HEK293 (cell line): Measurements from ENCODE around the gene NCL.

Source experiments
- BCL6B ChIP-seq: fragments of 450-650 bp; formaldehyde crosslinking; IDR thresholded peaks from 2 replicates; pipeline ENCODE4 v1.5.1; 2017; ENCODE audit warnings: missing biosample characterization, missing genetic modification characterization
- EGR2 ChIP-seq: fragments of 450-650 bp; formaldehyde crosslinking; IDR thresholded peaks from 2 replicates; pipeline ENCODE4 v1.5.1; 2016; ENCODE audit warnings: low read depth, missing biosample characterization, missing genetic modification characterization
- GLIS2 ChIP-seq: fragments of 450-650 bp; formaldehyde crosslinking; IDR thresholded peaks from 2 replicates; pipeline ENCODE4 v1.5.1; 2016; ENCODE audit warnings: missing biosample characterization, missing genetic modification characterization
- PRDM2 ChIP-seq: fragments of 450-650 bp; formaldehyde crosslinking; IDR thresholded peaks from 2 replicates; pipeline ENCODE4 v1.5.1; 2016; ENCODE audit warnings: missing biosample characterization, missing genetic modification characterization, borderline replicate concordance
- SALL2 ChIP-seq: fragments of 450-650 bp; formaldehyde crosslinking; IDR thresholded peaks from 2 replicates; pipeline ENCODE4 v1.5.0; 2017; ENCODE audit warnings: missing biosample characterization, mild to moderate bottlenecking, missing genetic modification characterization, borderline replicate concordance
- SP3 ChIP-seq: fragments of 450-650 bp; formaldehyde crosslinking; IDR thresholded peaks from 2 replicates; pipeline ENCODE4 v1.5.1; 2016; ENCODE audit warnings: missing biosample characterization, missing genetic modification characterization
- YY1 ChIP-seq: fragments of 450-650 bp; formaldehyde crosslinking; IDR thresholded peaks from 2 replicates; pipeline ENCODE4 v1.5.1; 2018; ENCODE audit warnings: missing biosample characterization, missing genetic modification characterization
- ZBTB1 ChIP-seq: fragments of 450-650 bp; formaldehyde crosslinking; IDR thresholded peaks from 2 replicates; pipeline ENCODE4 v1.5.1; 2016; ENCODE audit warnings: missing biosample characterization, missing genetic modification characterization
- ZBTB17 ChIP-seq: fragments of 450-650 bp; formaldehyde crosslinking; IDR thresholded peaks from 2 replicates; pipeline ENCODE4 v1.5.1; 2016; ENCODE audit warnings: missing biosample characterization, missing genetic modification characterization
- ZBTB48 ChIP-seq: fragments of 450-650 bp; formaldehyde crosslinking; IDR thresholded peaks from 2 replicates; pipeline ENCODE4 v1.5.1; 2016; ENCODE audit warnings: missing biosample characterization, missing genetic modification characterization
- ZBTB49 ChIP-seq: fragments of 450-650 bp; formaldehyde crosslinking; IDR thresholded peaks from 2 replicates; pipeline ENCODE4 v1.5.1; 2016; ENCODE audit warnings: missing biosample characterization, missing genetic modification characterization, low read depth
- ZBTB7A ChIP-seq: fragments of 450-650 bp; formaldehyde crosslinking; IDR thresholded peaks from 2 replicates; pipeline ENCODE4 v1.5.1; 2016; ENCODE audit warnings: low read depth, missing biosample characterization, missing genetic modification characterization
- ZNF112 ChIP-seq: fragments of 450-650 bp; formaldehyde crosslinking; IDR thresholded peaks from 2 replicates; pipeline ENCODE4 v1.5.0; 2017; ENCODE audit warnings: missing biosample characterization, missing genetic modification characterization
- ZNF175 ChIP-seq: fragments of 450-650 bp; formaldehyde crosslinking; IDR thresholded peaks from 2 replicates; pipeline ENCODE4 v1.5.1; 2016; ENCODE audit warnings: missing biosample characterization, missing genetic modification characterization
- ZNF2 ChIP-seq: fragments of 450-650 bp; formaldehyde crosslinking; IDR thresholded peaks from 2 replicates; pipeline ENCODE4 v1.5.1; 2016; ENCODE audit warnings: missing biosample characterization, missing genetic modification characterization
- ZNF202 ChIP-seq: fragments of 450-650 bp; formaldehyde crosslinking; IDR thresholded peaks from 2 replicates; pipeline ENCODE4 v1.5.1; 2016; ENCODE audit warnings: missing biosample characterization, missing genetic modification characterization, borderline replicate concordance
- ZNF239 ChIP-seq: fragments of 450-650 bp; formaldehyde crosslinking; IDR thresholded peaks from 2 replicates; pipeline ENCODE4 v1.5.1; 2016; ENCODE audit warnings: missing biosample characterization, missing genetic modification characterization
- ZNF24 ChIP-seq: fragments of 450-650 bp; formaldehyde crosslinking; IDR thresholded peaks from 2 replicates; pipeline ENCODE4 v1.5.1; 2016; ENCODE audit warnings: missing biosample characterization, missing genetic modification characterization
- ZNF292 ChIP-seq: fragments of 450-650 bp; formaldehyde crosslinking; IDR thresholded peaks from 2 replicates; pipeline ENCODE4 v1.5.1; 2016; ENCODE audit warnings: low read depth, missing biosample characterization, missing genetic modification characterization, borderline replicate concordance
- ZNF37A ChIP-seq: fragments of 450-650 bp; IDR thresholded peaks from 2 replicates; pipeline ENCODE4 v1.5.1; 2018; ENCODE audit warnings: missing biosample characterization, missing genetic modification characterization
- ZNF391 ChIP-seq: fragments of 450-650 bp; formaldehyde crosslinking; IDR thresholded peaks from 2 replicates; pipeline ENCODE4 v1.5.1; 2016; ENCODE audit warnings: low read depth, missing biosample characterization, missing genetic modification characterization, borderline replicate concordance
- ZNF394 ChIP-seq: fragments of 450-650 bp; formaldehyde crosslinking; IDR thresholded peaks from 2 replicates; pipeline ENCODE4 v1.5.1; 2016; ENCODE audit warnings: missing biosample characterization, missing genetic modification characterization, mild to moderate bottlenecking, moderate library complexity, borderline replicate concordance
- ZNF660 ChIP-seq: fragments of 450-650 bp; IDR thresholded peaks from 2 replicates; pipeline ENCODE4 v1.5.1; 2018; ENCODE audit warnings: missing biosample characterization, mild to moderate bottlenecking, missing genetic modification characterization
- ZNF664 ChIP-seq: fragments of 450-650 bp; formaldehyde crosslinking; IDR thresholded peaks from 2 replicates; pipeline ENCODE4 v1.5.1; 2016; ENCODE audit warnings: missing biosample characterization, missing genetic modification characterization
- ZSCAN23 ChIP-seq: fragments of 450-650 bp; formaldehyde crosslinking; IDR thresholded peaks from 2 replicates; pipeline ENCODE4 v1.5.1; 2016; ENCODE audit warnings: missing biosample characterization, missing genetic modification characterization
- ZXDB ChIP-seq: fragments of 450-650 bp; formaldehyde crosslinking; IDR thresholded peaks from 2 replicates; pipeline ENCODE4 v1.5.1; 2016; ENCODE audit warnings: missing biosample characterization, missing genetic modification characterization
- TF ChIP-seq, protein P1 (sequence below): fragments of 450-650 bp; formaldehyde crosslinking; IDR thresholded peaks from 2 replicates; pipeline ENCODE4 v1.5.1; 2016; ENCODE audit warnings: missing biosample characterization, missing genetic modification characterization
- TF ChIP-seq, protein P2 (sequence below): fragments of 450-650 bp; formaldehyde crosslinking; IDR thresholded peaks from 2 replicates; pipeline ENCODE4 v1.5.1; 2017; ENCODE audit warnings: missing biosample characterization, missing genetic modification characterization

Gene NCL

GRCh38 chr2:231464576-231465540, 574 bp upstream of the NCL start (continued):
- peak; percentile 6; the same call in 1 of the 2 replicates for TF ChIP-seq ZXDB
- no peak for TF ChIP-seq ZBTB7A (tag by site-specific recombination)
- no peak for TF ChIP-seq ZNF239 (tag by site-specific recombination)
- TF ChIP-seq ZBTB49 (tag by site-specific recombination), result no peak
- 0 out of 2 replicates have a peak, but pooled peaks have one; percentile 26 for TF ChIP-seq ZSCAN23 (tag by site-specific recombination)
- no peak for TF ChIP-seq ZNF394 (tag by site-specific recombination)
- no peak for TF ChIP-seq SALL2 (tag by site-specific recombination)
- TF ChIP-seq ZNF2 (tag by site-specific recombination), result peak; percentile 45; the same call in 1 of the 2 replicates
- no peak for TF ChIP-seq PRDM2 (tag by site-specific recombination)
- TF ChIP-seq ZNF391 (tag by site-specific recombination), result no peak
- no peak for TF ChIP-seq ZNF292 (tag by site-specific recombination)
- TF ChIP-seq, protein P1, sequence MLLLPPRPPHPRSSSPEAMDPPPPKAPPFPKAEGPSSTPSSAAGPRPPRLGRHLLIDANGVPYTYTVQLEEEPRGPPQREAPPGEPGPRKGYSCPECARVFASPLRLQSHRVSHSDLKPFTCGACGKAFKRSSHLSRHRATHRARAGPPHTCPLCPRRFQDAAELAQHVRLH (tag by site-specific recombination), result no peak
- TF ChIP-seq ZNF664 (tag by site-specific recombination), result no peak
- TF ChIP-seq ZBTB17, result peak; percentile 3; the same call in 1 of the 2 replicates
- no peak for TF ChIP-seq ZBTB1 (tag by site-specific recombination)
- TF ChIP-seq ZNF37A (tag by site-specific recombination), result no peak
- peak; percentile 57; the same call in 1 of the 2 replicates for TF ChIP-seq ZBTB48
- peak; percentile 18; the same call in 1 of the 2 replicates for TF ChIP-seq SP3
- TF ChIP-seq ZNF202, result no peak
- 0 out of 2 replicates have a peak, but pooled peaks have one; percentile 23 for TF ChIP-seq ZNF660 (tag by site-specific recombination)
- TF ChIP-seq, protein P2, sequence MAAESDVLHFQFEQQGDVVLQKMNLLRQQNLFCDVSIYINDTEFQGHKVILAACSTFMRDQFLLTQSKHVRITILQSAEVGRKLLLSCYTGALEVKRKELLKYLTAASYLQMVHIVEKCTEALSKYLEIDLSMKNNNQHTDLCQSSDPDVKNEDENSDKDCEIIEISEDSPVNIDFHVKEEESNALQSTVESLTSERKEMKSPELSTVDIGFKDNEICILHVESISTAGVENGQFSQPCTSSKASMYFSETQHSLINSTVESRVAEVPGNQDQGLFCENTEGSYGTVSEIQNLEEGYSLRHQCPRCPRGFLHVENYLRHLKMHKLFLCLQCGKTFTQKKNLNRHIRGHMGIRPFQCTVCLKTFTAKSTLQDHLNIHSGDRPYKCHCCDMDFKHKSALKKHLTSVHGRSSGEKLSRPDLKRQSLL, result no peak
- TF ChIP-seq GLIS2, result peak; percentile 82
- TF ChIP-seq BCL6B (tag by site-specific recombination), result no peak
- 0 out of 2 replicates have a peak, but pooled peaks have one; percentile 39 for TF ChIP-seq ZNF24 (tag by site-specific recombination)
- no peak for TF ChIP-seq YY1 (tag by site-specific recombination)
- no peak for TF ChIP-seq ZNF175 (tag by site-specific recombination)
- peak; percentile 51 for TF ChIP-seq EGR2
- TF ChIP-seq ZNF112 (tag by site-specific recombination), result no peak
